Stomach (tissue), 9 donors: ENCODE measurements around the gene C1QTNF8. TPM values are rescaled to one million over a fixed set of nuclear protein-coding genes. Genes with fewer than 3 reads are reported as not detected.
"Not testable (repeated sequence)": the region's sequence is repeated elsewhere in the genome, so short reads cannot be mapped to it uniquely, and the experiment has no call there.

ENCODE experiments used
- DNase-seq, 2 donors: peaks; one replicate each; pipeline versions ENCODE4 v3.0.0 to v3.0.0-alpha.2; 2013 to 2019
- H3K27ac ChIP-seq, 5 donors: fragments of 200-600 bp in 4 of 5; sonication (generic) in 4 of 5; one replicate each; pipeline ENCODE4 v1.5.1; 2013 to 2019; ENCODE audit warnings: mild to moderate bottlenecking in 1 of 5, moderate library complexity in 1 of 5
- H3K27me3 ChIP-seq, 3 donors: fragments of 200-600 bp; sonication (generic); one replicate each; pipeline ENCODE4 v1.5.1; 2017 to 2019; ENCODE audit warnings: mixed run types in 1 of 3
- H3K36me3 ChIP-seq, 4 donors: fragments of 200-600 bp; sonication (generic); 1 replicate in 3 of 4; 2 replicates in 1 of 4; pipeline ENCODE4 v1.5.1; 2016 to 2019
- H3K4me1 ChIP-seq, 4 donors: fragments of 200-600 bp; sonication (generic); one replicate each; pipeline ENCODE4 v1.5.1; 2016 to 2019
- H3K4me3 ChIP-seq, 4 donors: fragments of 200-600 bp; sonication (generic) in 3 of 4; one replicate each; pipeline ENCODE4 v1.5.1; 2016 to 2019; ENCODE audit warnings: mild to moderate bottlenecking in 1 of 4
- H3K9me3 ChIP-seq, 4 donors: fragments of 200-600 bp; sonication (generic); one replicate each; pipeline ENCODE4 v1.5.1; 2016 to 2019
- CTCF ChIP-seq, 7 experiments: fragments of 450-650 bp in 4 of 7; fragments of 200-600 bp in 3 of 7; sonication (generic) in 3 of 7; IDR thresholded peaks; one replicate each; pipeline ENCODE4 v1.5.1; 2016 to 2019; ENCODE audit warnings: antibody characterized with exemption in 7 of 7, control low read depth in 2 of 7, mild to moderate bottlenecking in 1 of 7
- EP300 ChIP-seq: sonication (generic); formaldehyde crosslinking; IDR thresholded peaks from one replicate; pipeline ENCODE4 v1.6.1; 2017; ENCODE audit warnings: antibody characterized with exemption
- POLR2A ChIP-seq, 4 donors: fragments of 450-650 bp; IDR thresholded peaks; one replicate each; pipeline ENCODE4 v1.6.1; 2016; ENCODE audit warnings: antibody characterized with exemption in 4 of 4, control low read depth in 2 of 4, mild to moderate bottlenecking in 1 of 4, moderate library complexity in 1 of 4
- POLR2AphosphoS5 ChIP-seq, 3 donors: sonication (generic); formaldehyde crosslinking; IDR thresholded peaks; one replicate each; pipeline ENCODE4 v1.6.1; 2016; ENCODE audit warnings: antibody characterized with exemption in 3 of 3
- WGBS, 5 donors: extraction: QIAGEN DNeasy Blood & Tissue Kit in 3 of 5; methylation state at CpG; one replicate each; pipeline versions ENCODE4 v1.1.5 to v1.1.7; 2013 to 2018; 5-methylcytosine and 5-hydroxymethylcytosine counted together
- intact Hi-C: fragments of 100-400 bp; cut with DNase I; formaldehyde crosslinking; loops from one replicate; pipeline ENCODE4 v1.15.1; 2023; ENCODE audit warnings: low total_unique reads
- polyA plus RNA-seq, 3 donors: library from polyadenylated mRNA; stranded (reverse); fragments of 200-250 nt; gene quantifications; one replicate each; pipeline ENCODE4 v1.2.3, GENCODE V29; 2013
- total RNA-seq, 5 donors: library from RNA; depleted of rRNA; stranded (reverse); fragments of >200 nt; gene quantifications; one replicate each; pipeline versions ENCODE4 v1.1.0 to v1.2.3, GENCODE V29; 2014 to 2016
- donor health status: healthy with polysubstance abuse.
- donor health status: Bipolar disorder and iron deficiency.
- donor health status: healthy.

The C1QTNF8 gene
- total and polyA plus RNA-seq, 8 donors, result not detected

- peak overlapping the region; percentile 10 to 42 (median 28) for H3K27ac ChIP-seq
- H3K36me3 ChIP-seq, result no peaks in the 10 kb centered on the region
- peak in 2 of 7 experiments; percentile 11 for TF ChIP-seq CTCF (IDR thresholded peaks at IDR 0.05)
- TF ChIP-seq POLR2A (IDR thresholded peaks at IDR 0.05), result no peak
- TF ChIP-seq EP300, result no peak
- TF ChIP-seq POLR2AphosphoS5 (IDR thresholded peaks at IDR 0.05), result no peak
- peaks cover 24 to 37% (median 33%) of the 10 kb centered on the region in 4 donors for H3K4me1 ChIP-seq
- peak; percentile 78 to 93 for DNase-seq
- peaks cover 9 to 91% (median 59%) of the 10 kb centered on the region in 3 donors for H3K27me3 ChIP-seq
- 10 to 14% (median 12%) methylated on average over 18 to 38 of the region's 38 CpGs for WGBS, 5 donors
- H3K4me3 ChIP-seq, result peak overlapping the region; percentile 16 to 37 (median 18)
- H3K9me3 ChIP-seq, result peaks cover 2 to 17% (median 15%) of the 10 kb centered on the region in 4 donors
- intact Hi-C loops, result no loop called here
Measured at GRCh38 chr16:1089822-1090619, 6.0 kb downstream of the C1QTNF8 start.

GRCh38 chr16:1089439-1089821 lies 6.6 kb downstream of the C1QTNF8 start:
- 12 to 37% (median 24%) methylated on average over 5 to 17 of the region's 17 CpGs for WGBS, 5 donors
- TF ChIP-seq POLR2A (IDR thresholded peaks at IDR 0.05), result no peak
- TF ChIP-seq CTCF (IDR thresholded peaks at IDR 0.05), result no peak
- no peak for TF ChIP-seq EP300
- TF ChIP-seq POLR2AphosphoS5 (IDR thresholded peaks at IDR 0.05), result no peak
- Histone ChIP-seq H3K4me1 (peaks cover 24 to 37% (median 33%) of the 10 kb centered on the region in 4 donors), H3K27me3 (peaks cover 9 to 91% (median 62%) of the 10 kb centered on the region in 3 donors), H3K36me3 (no peaks in the 10 kb centered on the region), H3K9me3 (peaks cover 8 to 23% (median 20%) of the 10 kb centered on the region in 4 donors), H3K4me3 (peak overlapping the region in 3 of 4 donors; percentile 16 to 37 (median 20)), H3K27ac (peak overlapping the region in 1 of 5 donors; percentile 38)
- DNase-seq, result no peak
- intact Hi-C loops, result no loop called here

GRCh38 chr16:1088295-1089170 lies 7.5 kb downstream of the C1QTNF8 start:
- H3K9me3 ChIP-seq, result peaks cover 11 to 32% (median 29%) of the 10 kb centered on the region in 4 donors
- peak overlapping the region in 1 of 4 donors; percentile 37 for H3K4me3 ChIP-seq
- WGBS, 5 donors, result 30 to 48% (median 40%) methylated on average over 23 to 40 of the region's 40 CpGs
- intact Hi-C loops, result no loop called here
- TF ChIP-seq EP300 (no peak), POLR2AphosphoS5 (IDR thresholded peaks at IDR 0.05) (no peak), CTCF (IDR thresholded peaks at IDR 0.05) (no peak), POLR2A (IDR thresholded peaks at IDR 0.05) (no peak)
- H3K36me3 ChIP-seq, result no peaks in the 10 kb centered on the region
- peaks cover 24 to 37% (median 33%) of the 10 kb centered on the region in 4 donors for H3K4me1 ChIP-seq
- DNase-seq, result peak in 1 of 2 donors; percentile 43
- peaks cover 10 to 91% (median 69%) of the 10 kb centered on the region in 3 donors for H3K27me3 ChIP-seq
- H3K27ac ChIP-seq, result no peak overlapping the region

- intact Hi-C loops, H3K27ac ChIP-seq, DNase-seq, H3K4me3 ChIP-seq, H3K36me3 ChIP-seq: not testable (repeated sequence)
- 86 to 95% (median 92%) methylated on average over 9 to 10 of the region's 10 CpGs for WGBS, 5 donors
- Histone ChIP-seq H3K27me3 (peaks cover 16 to 100% (median 88%) of the 10 kb centered on the region in 3 donors), H3K4me1 (peaks cover 24 to 42% (median 34%) of the 10 kb centered on the region in 4 donors), H3K9me3 (peaks cover 11 to 37% (median 35%) of the 10 kb centered on the region in 4 donors)
Measured at GRCh38 chr16:1086443-1086842, 9.6 kb downstream of the C1QTNF8 start.
